GM12878 (cell line): ENCODE results near the gene JKAMP. TPM values are rescaled to one million over a fixed set of nuclear protein-coding genes. Genes with fewer than 3 reads are reported as not detected.
"Not testable (repeated sequence)": the region's sequence is repeated elsewhere in the genome, so short reads cannot be mapped to it uniquely, and the experiment has no call there.

Experiments used
- ATAC-seq: fragments of 200-7000 bp; cut with Tn5 transposase; 3 replicates; pipeline ENCODE4 v1.9.1; 2020; ENCODE audit warnings: mild to moderate bottlenecking, moderate library complexity
- BruUV-seq: library from RNA; stranded (reverse); fragments of 400-500 nt; replicated peaks from 2 replicates; lab custom pipeline; 2021; lab: Mats Ljungman, UMichigan
- CTCF ChIA-PET: fragments of 300-600 bp; sonication (Branson Sonifier 250); formaldehyde crosslinking; extraction: SDS; loops from one replicate; lab custom pipeline; 2021; ENCODE audit warnings: inconsistent platforms; lab: Yijun Ruan, JAX
- POLR2A ChIA-PET: fragments of 350-600 bp; formaldehyde crosslinking; extraction: SDS; loops from one replicate; lab custom pipeline; 2021; ENCODE audit warnings: inconsistent platforms; lab: Charles Lee
- RAD21 ChIA-PET: fragments of 300-600 bp; sonication (Branson Sonifier 250); formaldehyde crosslinking; loops from one replicate; lab custom pipeline; 2023; ENCODE audit warnings: antibody characterized with exemption; ENCODE audit not compliant: unreplicated experiment; lab: Charles Lee
- SMC1A ChIA-PET: fragments of 300-600 bp; sonication (Branson Sonifier 250); formaldehyde crosslinking; loops from one replicate; lab custom pipeline; 2023; ENCODE audit not compliant: unreplicated experiment, uncharacterized antibody; lab: Charles Lee
- DNase-seq: peaks from one replicate; pipeline ENCODE4 v3.0.0-alpha.2; 2011; ENCODE audit warnings: low read depth, low spot score
- FAIRE-seq: peaks from 3 replicates; lab custom pipeline; 2011; peaks lifted over from hg19 to GRCh38; lab: Jason Lieb, UNC
- H2AFZ ChIP-seq: 2 replicates; pipeline ENCODE4 v1.6.0; 2011; ENCODE audit warnings: low read depth, low read length, control low read depth; ENCODE audit not compliant: control insufficient read depth
- H3K27ac ChIP-seq: 2 replicates; pipeline ENCODE4 v1.5.1; 2011; ENCODE audit warnings: control low read depth; ENCODE audit not compliant: control insufficient read depth, insufficient read depth
- H3K27me3 ChIP-seq, 2 experiments: replicated peaks in 1 of 2; 2 replicates each; pipeline versions ENCODE4 v1.6.0 to v1.6.1; 2011; ENCODE audit warnings: low read length in 1 of 2; ENCODE audit not compliant: control insufficient read depth in 2 of 2, insufficient read depth in 2 of 2
- H3K36me3 ChIP-seq, 2 experiments: 2 replicates each; pipeline ENCODE4 v1.5.1; 2011; ENCODE audit warnings: low read length in 1 of 2; ENCODE audit not compliant: control insufficient read depth in 2 of 2, insufficient read depth in 2 of 2
- H3K4me1 ChIP-seq: 2 replicates; pipeline ENCODE4 v1.6.1; 2011; ENCODE audit warnings: mild to moderate bottlenecking, low read length, moderate library complexity, mixed read lengths; ENCODE audit not compliant: control insufficient read depth, insufficient read depth
- H3K4me2 ChIP-seq: 2 replicates; pipeline ENCODE4 v1.6.0; 2011; ENCODE audit warnings: control low read depth; ENCODE audit not compliant: control insufficient read depth, insufficient read depth
- H3K4me3 ChIP-seq: fragments of 200-600 bp; sonication (generic); 2 replicates; pipeline ENCODE4 v1.5.1; 2016
- H3K79me2 ChIP-seq: 2 replicates; pipeline ENCODE4 v1.6.0; 2011; ENCODE audit warnings: low read length; ENCODE audit not compliant: control insufficient read depth, insufficient read depth
- H3K9ac ChIP-seq: 2 replicates; pipeline ENCODE4 v1.8.0; 2011; ENCODE audit warnings: low read length, control low read depth, mixed read lengths; ENCODE audit not compliant: control insufficient read depth, insufficient read depth
- H3K9me3 ChIP-seq: replicated peaks from 3 replicates; pipeline ENCODE4 v1.5.1; 2011; ENCODE audit warnings: mild to moderate bottlenecking, low read length; ENCODE audit not compliant: control insufficient read depth, insufficient read depth
- H4K20me1 ChIP-seq: 2 replicates; pipeline ENCODE4 v1.6.0; 2011; ENCODE audit not compliant: control insufficient read depth, insufficient read depth
- BACH1 ChIP-seq: fragments of 450-650 bp; IDR thresholded peaks from 2 replicates; pipeline ENCODE4 v1.6.1; 2017; ENCODE audit warnings: mild to moderate bottlenecking, borderline replicate concordance
- ZNF207 ChIP-seq: fragments of 450-650 bp; IDR thresholded peaks from 2 replicates; pipeline ENCODE4 v1.6.1; 2014; ENCODE audit warnings: antibody characterized with exemption, mild to moderate bottlenecking, borderline replicate concordance
- WGBS: methylation state at CpG from one replicate; pipeline ENCODE4 v1.1.6; 2016; ENCODE audit warnings: low lambda C conversion rate; ENCODE audit not compliant: insufficient replicate concordance, insufficient coverage; ENCODE audit errors: missing lambda C conversion rate; 5-methylcytosine and 5-hydroxymethylcytosine counted together
- in situ Hi-C: fragments of 300-500 bp; cut with MboI; formaldehyde crosslinking; loops from 9 replicates; pipeline ENCODE4 v1.14.3; 2018; ENCODE audit warnings: mixed read lengths
- intact Hi-C: fragments of 100-400 bp; cut with micrococcal nuclease; formaldehyde crosslinking; loops from one replicate; pipeline ENCODE4 v1.14.2; 2022; ENCODE audit not compliant: unreplicated experiment
- polyA plus RNA-seq, 11 experiments: library from polyadenylated mRNA; depleted of rRNA in 4 of 11; unstranded in 6 of 11; stranded (reverse) in 5 of 11; fragments of >200 nt; fragmentation: Nextera tagmentation in 4 of 11; fragmentation: Illumina TruSeq in 1 of 11; extraction: Ambion mirVana in 4 of 11; extraction: Trizol in 1 of 11; gene quantifications; 1 replicate in 1 of 11; 2 replicates in 10 of 11; pipeline versions ENCODE4 v1.2.1 to v1.2.3, GENCODE V29; 2011 to 2016; ENCODE audit warnings: inconsistent platforms in 2 of 11, missing spikeins in 2 of 11, low read depth in 1 of 11
- total RNA-seq, 4 experiments: library from RNA; depleted of rRNA in 3 of 4; stranded (reverse); fragments of >200 nt in 3 of 4; fragmentation: Illumina TruSeq in 1 of 4; extraction: Trizol in 1 of 4; gene quantifications; 2 replicates each; pipeline versions ENCODE4 v1.2.1 to v1.2.3, GENCODE V29; 2013 to 2021
- TF ChIP-seq, protein P1 (sequence below): IDR thresholded peaks from 2 replicates; pipeline ENCODE4 v1.6.1; 2012; ENCODE audit warnings: low read depth, low read length, improper control_type of control experiment

The JKAMP gene
- total and polyA plus RNA-seq, 10 of the 15 experiments (the other 5 are each of a cell fraction or from before 2014, with no cell fraction given), result 18.2 to 129 (median 46.6) TPM

DNA sequence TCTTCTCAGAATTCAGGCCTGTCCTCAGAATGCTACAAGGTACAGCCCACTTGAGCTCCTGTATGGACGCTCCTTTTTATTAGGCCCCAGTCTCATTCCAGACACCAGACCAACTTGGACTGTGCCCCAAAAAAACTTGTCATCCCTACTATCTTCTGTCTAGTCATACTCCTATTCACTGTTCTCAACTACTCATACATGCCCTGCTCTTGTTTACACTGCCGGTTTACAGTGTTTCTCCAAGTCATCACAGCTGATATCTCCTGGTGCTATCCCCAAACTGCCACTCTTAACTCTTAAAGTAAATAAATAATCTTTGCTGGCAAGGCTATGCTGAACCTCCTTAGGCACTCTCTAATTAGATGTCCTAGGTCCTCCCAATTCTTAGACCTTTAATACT, 35.6 kb upstream of the JKAMP start:
- H3K4me1 ChIP-seq, DNase-seq, H2AFZ ChIP-seq, H3K9me3 ChIP-seq, RAD21 ChIA-PET, H3K36me3 ChIP-seq, H3K27ac ChIP-seq, H3K4me2 ChIP-seq, FAIRE-seq, ATAC-seq, BruUV-seq, H3K79me2 ChIP-seq, H3K9ac ChIP-seq, H4K20me1 ChIP-seq, H3K4me3 ChIP-seq, H3K27me3 ChIP-seq, CTCF ChIA-PET, POLR2A ChIA-PET: not testable (repeated sequence)
- intact Hi-C loops (loop anchor here (10.0 kb wide), 1 partner anchor 944 kb away; no protein-coding TSS in a partner anchor), in situ Hi-C loops (loop anchor here (10.0 kb wide), 1 partner anchor 954 kb away; no protein-coding TSS in a partner anchor)
- SMC1A ChIA-PET, result interaction anchor here (1.4 kb wide), 1 partner anchor 13 kb away, joined by 3 read pairs; no protein-coding TSS in a partner anchor
- WGBS, result 59% methylated on average over 2 of the region's 2 CpGs

DNA sequence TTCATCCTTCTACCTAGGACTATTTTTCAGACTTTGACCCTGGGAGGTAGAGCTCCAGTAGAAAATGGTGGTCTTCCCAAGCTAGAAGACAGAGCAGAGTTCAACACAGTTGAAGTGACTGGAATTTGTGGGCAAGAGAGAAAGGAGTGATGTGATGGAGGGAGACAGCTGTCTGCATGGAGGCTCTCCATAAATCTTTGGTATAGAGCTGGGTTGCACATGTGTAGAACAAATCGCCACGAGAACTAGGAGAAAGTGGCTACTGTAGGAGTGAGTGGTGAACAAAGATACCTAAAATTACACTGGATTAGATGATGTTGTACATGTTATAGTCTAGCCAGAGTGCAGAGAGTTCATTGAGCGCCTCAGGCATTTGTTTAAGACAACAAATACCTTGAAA, 33.6 kb upstream of the JKAMP start:
- no peak for DNase-seq
- CTCF ChIA-PET, result interaction anchor here (0.7 to 1.8 kb wide), 9 partner anchors 13 to 880 kb away, joined by 3 to 5 read pairs (median 4); partner anchors contain the start of gene CCDC175
- H3K27ac ChIP-seq, result no peak overlapping the region
- H3K4me2 ChIP-seq, result no peak overlapping the region
- H3K79me2 ChIP-seq, result no peaks in the 10 kb centered on the region
- SMC1A ChIA-PET, result interaction anchor here (0.7 to 1.1 kb wide), 3 partner anchors 10 to 53 kb away, joined by 3 to 4 read pairs (median 3); no protein-coding TSS in a partner anchor
- H2AFZ ChIP-seq, result no peak overlapping the region
- 90% methylated on average over 3 of the region's 3 CpGs for WGBS
- no peak for ATAC-seq
- no peaks in the 10 kb centered on the region for H3K4me1 ChIP-seq
- in situ Hi-C loops, result no loop called here
- no peaks in the 10 kb centered on the region for H3K27me3 ChIP-seq
- TF ChIP-seq, protein P1, sequence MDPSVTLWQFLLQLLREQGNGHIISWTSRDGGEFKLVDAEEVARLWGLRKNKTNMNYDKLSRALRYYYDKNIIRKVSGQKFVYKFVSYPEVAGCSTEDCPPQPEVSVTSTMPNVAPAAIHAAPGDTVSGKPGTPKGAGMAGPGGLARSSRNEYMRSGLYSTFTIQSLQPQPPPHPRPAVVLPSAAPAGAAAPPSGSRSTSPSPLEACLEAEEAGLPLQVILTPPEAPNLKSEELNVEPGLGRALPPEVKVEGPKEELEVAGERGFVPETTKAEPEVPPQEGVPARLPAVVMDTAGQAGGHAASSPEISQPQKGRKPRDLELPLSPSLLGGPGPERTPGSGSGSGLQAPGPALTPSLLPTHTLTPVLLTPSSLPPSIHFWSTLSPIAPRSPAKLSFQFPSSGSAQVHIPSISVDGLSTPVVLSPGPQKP, result no peak
- TF ChIP-seq ZNF207 (no peak), BACH1 (no peak)
- H3K9ac ChIP-seq, result no peak overlapping the region
- BruUV-seq, result no TSS peak
- RAD21 ChIA-PET, result interaction anchor here (0.6 kb wide), 1 partner anchor 61 kb away, joined by 3 read pairs; no protein-coding TSS in a partner anchor
- no peaks in the 10 kb centered on the region for H3K36me3 ChIP-seq
- intact Hi-C loops, result no loop called here
- H4K20me1 ChIP-seq, result no peaks in the 10 kb centered on the region
- POLR2A ChIA-PET, result no interaction called here
- H3K4me3 ChIP-seq, result no peak overlapping the region
- H3K9me3 ChIP-seq, result no peaks in the 10 kb centered on the region
- no peak for FAIRE-seq
